ENCODE data around the gene PRRT1.
"Not testable (repeated sequence)": the region's sequence is repeated elsewhere in the genome, so short reads cannot be mapped to it uniquely, and the experiment has no call there.

PRRT1 gene

DNA sequence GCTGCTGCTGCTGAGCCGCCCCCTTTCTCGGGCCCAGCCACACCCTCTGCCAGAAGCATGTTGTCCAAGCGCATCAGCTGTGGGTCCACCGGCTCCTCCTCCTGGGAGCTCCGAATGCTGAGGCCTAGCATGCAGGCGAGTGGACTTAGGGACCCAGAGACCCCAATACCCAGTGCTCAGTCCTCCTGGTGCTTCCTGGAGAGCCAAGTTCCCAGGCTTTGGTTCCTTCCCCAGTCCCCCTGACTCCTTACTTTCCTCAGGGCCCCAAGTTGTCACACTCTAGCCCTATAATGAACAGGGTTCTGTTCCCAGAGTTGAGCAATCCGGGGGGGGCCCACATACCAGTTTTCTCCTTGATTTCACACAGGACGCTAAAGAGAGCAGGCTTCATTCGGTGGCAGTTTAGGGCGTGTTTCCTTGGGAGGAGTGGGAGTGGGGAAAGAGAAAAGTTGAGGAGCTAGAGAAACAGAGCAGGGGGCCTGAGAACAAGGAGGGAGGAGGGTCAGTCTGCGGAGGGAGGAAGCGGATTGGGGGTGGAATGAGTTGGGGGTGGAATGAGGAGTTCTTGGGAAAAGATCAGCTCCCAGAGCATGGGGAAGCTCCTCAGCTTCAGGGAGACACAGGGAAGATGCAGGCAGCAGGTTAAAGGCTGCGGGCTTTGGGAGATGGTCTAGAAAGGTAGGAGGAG, 36.8 kb upstream of the PRRT1 start:
- DNase-seq (ENCODE audit: low read depth in 3 of 3): no peak

DNA sequence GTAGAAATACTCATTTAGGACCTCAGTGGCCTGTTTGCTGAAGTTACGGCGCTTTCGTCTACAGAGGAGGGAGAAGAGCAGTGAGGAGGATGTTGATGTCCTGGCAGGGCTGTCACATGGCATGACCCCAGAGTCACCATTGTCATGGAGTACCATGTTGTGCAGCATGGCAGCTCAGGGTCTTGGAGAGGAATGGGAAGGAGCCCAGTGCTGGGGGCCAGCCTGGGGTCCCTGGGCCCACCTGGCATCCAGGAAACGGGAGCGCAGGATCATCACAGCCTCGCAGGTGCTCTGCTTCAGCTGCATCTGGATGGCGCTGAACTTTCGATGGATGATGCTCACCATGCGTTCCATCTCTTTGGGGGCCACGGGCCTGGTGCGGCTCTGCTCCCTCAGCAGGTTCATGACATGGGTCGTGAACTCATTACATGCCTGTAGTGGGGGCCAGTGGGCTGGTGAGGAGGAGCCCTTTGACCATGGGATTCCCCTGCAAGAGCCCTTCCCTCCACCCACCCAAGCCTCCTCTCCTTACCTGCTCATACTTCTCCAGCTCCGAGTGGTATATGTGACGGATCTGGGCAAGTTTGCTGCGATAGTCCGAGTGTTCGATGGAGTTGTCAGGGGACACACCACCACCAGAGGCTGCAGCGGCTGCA, 36.1 kb upstream of the PRRT1 start:
- not testable (repeated sequence) for DNase-seq (ENCODE audit: low read depth in 3 of 3)

DNA sequence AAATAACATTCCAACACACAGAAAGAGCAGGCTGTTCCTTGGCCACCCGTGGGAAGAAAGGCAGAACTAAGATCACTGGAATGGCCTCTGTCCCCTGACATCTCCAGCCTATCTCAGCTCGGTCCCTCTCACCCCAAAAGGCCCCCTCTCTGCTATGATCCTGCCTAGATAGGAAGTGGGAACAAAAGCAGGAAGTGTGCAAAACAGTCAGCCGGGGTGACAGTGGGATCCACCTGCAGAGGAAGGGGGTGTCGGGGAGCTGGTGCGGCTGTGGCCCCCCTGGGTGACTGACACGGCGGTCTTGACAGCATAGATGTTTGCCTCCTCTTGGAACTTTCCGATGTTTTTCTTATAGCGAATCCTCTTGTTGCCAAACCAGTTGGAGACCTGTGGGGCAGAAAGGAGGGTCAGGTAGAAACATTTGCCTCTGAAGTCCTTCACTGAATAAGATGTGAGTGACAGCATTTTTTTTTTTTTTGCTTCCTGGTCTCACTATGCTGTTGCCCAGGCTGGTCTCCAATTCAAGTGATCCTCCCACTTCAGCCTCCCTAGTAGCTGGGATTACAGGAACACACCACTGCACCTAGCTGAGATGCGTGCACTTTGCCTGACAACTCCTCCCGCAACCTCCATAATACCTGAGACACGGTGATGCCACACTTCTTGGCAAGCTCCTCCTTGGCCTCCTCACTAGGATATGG, 35.4 kb upstream of the PRRT1 start:
- DNase-seq (ENCODE audit: low read depth in 3 of 3): no peak

DNA sequence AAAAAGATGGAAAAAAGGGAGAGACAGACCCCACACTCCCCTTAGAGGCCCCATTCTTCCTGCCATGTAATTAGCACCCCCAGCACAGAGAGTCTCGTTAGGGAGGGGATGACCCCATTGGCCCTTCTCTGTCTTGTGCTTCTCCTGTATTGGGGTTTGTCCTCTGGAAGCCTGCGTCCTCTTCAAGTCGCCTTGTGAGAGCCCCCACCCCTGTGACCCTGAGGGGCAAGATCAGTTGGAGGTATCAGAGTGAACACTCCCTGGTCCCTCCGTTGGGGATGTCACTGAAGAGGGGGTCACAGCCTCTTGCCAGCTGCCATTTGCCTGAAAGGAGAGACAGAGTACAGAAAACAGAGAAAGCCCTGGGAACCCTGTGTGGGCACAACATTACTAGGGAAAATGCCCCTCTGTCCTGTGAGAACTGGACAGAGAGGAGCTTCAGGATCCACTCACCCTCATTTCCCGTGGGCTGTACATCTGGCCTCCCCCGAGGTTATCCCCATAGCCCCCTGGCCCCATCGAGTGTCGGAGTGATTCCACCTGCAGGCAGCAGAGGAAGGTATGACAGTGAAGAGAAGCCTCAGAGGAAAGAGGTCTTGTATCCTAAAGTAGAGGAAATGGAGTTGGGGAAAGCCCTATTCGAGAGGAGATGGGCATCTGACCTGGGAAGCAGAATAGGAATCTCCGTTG, 34.6 kb upstream of the PRRT1 start:
- not testable (repeated sequence) for DNase-seq (ENCODE audit: low read depth in 3 of 3)

DNA sequence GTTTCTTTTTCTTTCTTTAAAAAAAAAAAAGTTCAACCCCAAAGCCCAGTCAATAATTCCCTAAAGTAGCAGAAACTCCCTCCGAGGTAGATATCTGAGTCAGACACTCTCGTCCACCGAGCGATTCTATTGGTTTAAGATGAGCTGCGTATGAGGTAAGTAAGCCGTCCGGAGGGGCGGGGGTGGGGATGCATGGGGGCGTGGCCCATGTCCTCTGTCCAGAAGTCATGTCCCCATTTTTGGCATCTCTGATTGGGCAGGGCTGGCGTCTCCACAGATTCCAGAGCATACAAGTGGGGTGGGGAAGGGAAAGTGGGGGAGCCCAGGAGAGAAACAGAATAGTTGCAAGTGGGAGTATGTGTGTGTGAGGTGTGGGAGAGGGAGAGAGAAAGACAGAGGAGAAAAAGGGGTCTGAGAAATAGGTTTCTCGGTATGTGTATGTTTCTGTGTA, 34.0 kb upstream of the PRRT1 start:
- DNase-seq (ENCODE audit: low read depth in 3 of 3): peak in 1 of 3 experiments; percentile 70

DNA sequence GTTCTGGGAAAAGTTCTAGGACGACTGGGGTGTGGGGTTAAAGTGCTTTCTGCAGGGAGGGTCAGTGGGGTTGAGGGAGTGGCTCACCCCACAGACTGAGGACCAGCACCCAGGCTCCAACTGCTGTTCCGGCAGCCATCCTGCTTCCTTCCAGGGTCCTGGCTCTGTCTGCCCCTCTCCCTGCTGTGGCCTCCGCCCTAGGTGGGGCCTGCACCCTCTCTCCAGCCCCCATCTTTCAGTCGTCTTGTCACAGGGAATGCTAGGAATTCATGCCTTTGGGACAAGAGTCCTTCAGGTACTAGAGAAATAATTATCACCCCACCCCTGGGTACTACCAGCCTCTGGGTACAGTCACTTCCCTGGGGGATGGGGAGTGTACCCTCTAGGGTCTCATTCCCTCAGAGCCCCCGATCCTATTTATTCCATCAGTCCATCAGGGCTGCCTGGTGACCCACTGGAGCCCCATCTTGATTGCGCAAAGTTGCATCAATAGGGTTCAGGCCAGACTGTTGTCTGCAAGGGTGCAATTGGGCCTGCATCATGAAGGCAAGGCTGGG, 32.4 kb upstream of the PRRT1 start, which contains the start of gene AGER:
Gene AGER, minus strand, starts transcription at position 170 of the 557 bp plus-strand sequence. Its CDS starts 31 bp downstream, at position 139.
- DNase-seq (ENCODE audit: low read depth in 3 of 3): no peak

DNA sequence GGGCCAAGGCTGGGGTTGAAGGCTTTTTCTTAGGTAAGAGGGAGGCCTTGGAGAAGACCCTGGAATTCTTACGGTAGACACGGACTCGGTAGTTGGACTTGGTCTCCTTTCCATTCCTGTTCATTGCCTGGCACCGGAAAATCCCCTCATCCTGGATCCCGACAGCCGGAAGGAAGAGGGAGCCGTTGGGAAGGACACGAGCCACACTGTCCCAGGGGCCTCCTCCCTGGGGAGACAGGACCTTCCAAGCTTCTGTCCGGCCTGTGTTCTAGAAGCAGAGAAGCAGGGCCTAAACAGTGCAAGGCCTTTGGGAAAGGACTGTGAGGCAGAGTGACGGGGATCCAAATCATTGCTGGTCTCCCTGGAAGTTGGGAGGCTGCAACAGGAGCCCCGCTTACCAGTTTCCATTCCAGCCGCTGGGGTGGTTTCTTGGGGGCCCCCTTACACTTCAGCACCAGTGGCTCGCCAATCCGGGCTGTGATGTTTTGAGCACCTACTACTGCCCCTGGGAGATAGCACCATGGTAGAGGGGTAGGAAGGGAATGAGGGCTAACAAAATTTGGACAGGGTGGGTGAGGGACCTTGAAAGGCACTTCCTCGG, 31.8 kb upstream of the PRRT1 start:
- no peak for DNase-seq (ENCODE audit: low read depth in 3 of 3)

DNA sequence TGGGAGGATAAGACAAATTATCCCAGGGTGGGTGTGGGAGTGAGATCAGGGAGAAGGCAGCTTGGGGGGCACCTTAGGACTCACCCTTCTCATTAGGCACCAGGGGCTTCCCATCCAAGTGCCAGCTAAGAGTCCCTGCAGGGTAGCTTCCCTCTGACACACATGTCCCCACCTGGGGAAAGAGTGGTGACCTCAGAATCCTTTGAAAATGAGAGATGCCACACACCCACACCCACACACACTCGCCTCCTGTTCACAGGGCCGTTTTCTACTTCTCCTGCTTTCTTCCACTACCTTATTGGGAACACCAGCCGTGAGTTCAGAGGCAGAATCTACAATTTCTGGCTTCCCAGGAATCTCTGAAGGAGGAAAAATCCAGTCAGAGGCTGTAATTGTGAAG, 31.3 kb upstream of the PRRT1 start:
- no peak for DNase-seq (ENCODE audit: low read depth in 3 of 3)

DNA sequence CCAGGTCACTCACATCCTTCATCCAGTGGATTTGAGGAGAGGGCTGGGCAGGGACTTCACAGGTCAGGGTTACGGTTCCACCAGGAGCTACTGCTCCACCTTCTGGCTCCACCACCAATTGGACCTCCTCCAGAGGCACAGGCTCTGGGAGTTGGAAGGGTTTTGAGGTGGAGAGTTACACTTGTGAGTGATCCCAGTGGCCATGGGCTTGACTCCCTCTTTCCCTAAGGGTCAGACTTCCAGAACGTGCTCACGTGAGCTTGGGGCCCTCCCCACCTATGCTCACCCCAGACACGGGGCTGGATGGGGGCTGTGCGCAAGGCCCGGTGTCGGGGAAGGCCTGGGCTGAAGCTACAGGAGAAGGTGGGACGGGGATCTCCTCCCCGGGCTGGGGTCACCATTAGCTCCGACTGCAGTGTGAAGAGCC, 30.8 kb upstream of the PRRT1 start:
- no peak for DNase-seq (ENCODE audit: low read depth in 3 of 3)

DNA sequence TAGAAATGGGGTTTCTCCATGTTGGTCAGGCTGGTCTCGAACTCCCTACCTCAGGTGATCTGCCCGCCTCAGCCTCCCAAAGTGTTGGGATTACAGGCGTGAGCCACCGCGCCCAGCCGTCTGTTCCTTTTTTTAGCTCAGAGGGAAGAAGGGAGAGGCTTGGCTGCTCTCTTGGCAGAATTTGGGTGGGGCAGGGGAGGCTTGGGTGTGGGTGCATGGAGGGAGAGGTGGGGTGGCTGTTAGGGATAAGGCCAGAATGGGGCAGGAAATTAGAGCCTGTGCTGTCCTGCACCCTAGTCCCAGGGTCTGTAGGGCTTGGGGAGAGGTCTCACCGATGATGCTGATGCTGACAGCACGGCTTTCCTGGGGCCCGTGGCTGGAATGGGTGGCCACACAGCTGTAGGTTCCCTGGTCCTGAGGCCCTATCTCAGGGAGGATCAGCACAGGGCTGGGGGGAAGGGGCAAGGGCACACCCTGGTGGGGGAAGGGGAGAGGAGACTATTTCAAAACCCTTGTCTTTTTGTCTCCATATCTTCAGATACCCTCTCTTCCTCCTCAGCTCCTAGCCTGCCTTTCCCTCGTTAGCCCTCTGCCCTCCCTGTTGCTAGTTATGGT, 30.3 kb upstream of the PRRT1 start:
- no peak for DNase-seq (ENCODE audit: low read depth in 3 of 3)

DNA sequence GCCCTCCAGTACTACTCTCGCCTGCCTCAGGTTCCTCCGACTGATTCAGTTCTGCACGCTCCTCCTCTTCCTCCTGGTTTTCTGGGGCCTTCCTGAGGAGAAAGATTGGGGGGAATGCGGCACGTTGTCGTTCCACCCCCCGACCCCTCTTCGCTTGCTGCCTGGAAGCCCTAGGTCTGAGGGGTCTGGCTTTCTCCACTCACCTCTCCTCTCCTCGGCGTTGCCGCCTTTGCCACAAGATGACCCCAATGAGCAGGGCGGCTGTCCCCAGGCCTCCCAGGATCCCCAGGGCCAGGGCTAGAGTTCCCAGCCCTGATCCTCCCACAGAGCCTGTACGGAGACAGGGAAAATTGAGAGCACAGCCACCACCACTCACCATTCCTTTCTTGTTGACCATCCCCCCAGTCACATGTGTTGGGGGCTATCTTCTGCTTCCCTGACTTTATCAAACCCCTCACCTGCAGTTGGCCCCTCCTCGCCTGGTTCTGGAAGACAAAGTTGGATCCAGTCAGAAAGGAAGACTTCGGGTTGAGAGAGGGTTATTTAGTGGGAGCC, 29.5 kb upstream of the PRRT1 start:
- DNase-seq (ENCODE audit: low read depth in 3 of 3): no peak

DNA sequence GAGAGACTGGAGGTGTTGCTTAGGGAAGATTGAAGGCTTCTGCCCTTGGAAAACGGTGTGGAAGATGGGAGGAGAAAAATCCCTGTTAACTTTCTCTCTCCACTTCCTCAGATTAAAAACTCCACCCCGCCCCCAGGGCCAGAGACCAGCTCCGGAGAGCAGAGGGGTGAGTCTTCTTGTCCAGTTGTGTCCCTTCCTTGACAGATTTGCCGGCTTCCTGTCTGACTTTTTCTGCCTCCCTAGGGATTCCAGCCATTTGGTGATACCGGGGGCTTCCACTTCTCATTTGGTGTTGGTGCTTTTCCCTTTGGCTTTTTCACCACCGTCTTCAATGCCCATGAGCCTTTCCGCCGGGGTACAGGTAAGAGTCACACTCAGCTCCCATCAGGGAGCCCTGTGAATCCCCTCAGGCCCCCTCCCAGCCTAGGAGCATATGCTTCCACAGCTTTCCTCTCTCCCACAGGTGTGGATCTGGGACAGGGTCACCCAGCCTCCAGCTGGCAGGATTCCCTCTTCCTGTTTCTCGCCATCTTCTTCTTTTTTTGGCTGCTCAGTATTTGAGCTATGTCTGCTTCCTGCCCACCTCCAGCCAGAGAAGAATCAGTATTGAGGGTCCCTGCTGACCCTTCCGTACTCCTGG, 28.1 kb upstream of the PRRT1 start:
- no peak for DNase-seq (ENCODE audit: low read depth in 3 of 3)

DNA sequence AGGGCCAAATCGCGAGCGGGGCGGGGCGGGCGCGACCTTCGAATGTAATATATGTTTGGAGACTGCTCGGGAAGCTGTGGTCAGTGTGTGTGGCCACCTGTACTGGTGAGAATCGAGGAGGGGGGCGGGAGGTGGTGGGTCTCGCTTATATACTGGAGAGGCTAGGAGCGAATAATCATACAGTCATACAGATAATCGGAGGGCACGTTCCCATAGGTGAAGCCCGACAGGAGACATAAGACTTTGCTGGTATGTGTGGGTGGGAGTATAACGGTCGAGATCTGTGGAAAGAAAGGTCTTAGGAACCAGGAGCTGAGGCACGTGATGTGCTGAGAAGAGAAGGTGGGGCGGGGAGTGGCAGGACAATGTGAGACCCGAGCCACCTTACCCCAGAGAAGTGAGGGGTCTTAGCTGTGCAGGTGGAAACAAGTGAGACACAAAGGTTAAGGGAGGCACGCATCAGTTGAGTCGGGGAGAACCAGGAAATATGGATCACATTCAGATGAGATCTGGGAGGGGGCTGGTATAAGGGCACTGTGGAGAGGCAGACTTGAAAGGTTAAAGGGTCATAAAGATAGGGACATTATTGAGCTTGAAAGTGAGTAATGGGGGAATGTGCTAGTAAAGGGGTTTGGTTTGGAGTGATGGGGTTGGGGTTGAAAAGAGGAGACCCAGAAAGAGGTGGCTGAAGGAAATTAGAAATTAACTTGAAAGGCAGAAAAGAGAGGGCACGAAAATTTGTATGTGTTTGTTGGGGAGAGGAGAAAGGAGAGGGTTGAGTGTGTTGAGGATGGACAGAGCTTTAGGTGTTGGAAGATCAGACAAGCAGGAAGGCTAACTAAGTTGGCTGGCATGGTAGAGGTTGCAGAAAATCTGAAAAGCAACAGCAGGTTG, 27.1 kb upstream of the PRRT1 start:
- DNase-seq (ENCODE audit: low read depth in 3 of 3): no peak

DNA sequence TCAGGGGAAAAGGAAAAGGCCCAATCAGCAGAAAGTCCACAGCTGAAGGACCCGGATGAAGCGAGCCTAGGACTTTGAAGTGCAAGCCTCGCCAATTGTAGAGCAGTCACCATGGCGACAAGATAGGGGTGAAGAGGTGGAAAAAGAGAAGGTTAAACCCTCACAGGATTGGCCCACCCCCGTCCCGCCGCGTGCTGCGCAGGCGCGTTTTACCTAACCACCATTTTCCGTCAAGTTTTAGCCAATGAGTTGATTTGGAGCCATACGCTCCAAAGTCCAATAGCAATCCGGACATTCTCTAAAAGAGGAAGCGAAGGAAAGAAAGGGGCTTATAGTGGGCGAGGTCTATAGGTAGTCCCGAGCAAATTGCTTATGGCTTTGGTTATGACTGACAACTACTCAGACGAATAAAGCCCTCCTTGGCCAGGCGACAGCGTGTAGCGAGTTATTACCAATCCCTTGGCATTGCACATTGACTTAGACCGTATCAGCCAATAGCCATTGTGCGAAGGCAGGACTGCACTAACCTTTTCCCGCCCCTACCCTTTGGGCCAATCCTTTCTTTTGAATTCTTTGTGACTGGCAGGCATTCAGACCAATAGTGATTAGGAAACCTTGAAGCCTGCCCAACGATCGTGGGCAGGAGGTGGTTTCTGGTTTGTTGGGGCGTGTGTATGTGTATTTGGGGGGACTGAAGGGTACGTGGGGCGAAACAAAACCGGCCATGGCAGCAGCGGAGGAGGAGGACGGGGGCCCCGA, 26.2 kb upstream of the PRRT1 start, which contains the start of gene RNF5:
Gene RNF5, plus strand, starts transcription at position 618 of the 759 bp plus-strand sequence. Its CDS starts 107 bp downstream, at position 725.
- DNase-seq (ENCODE audit: low read depth in 3 of 3): peak; percentile 81 to 92 (median 88)

DNA sequence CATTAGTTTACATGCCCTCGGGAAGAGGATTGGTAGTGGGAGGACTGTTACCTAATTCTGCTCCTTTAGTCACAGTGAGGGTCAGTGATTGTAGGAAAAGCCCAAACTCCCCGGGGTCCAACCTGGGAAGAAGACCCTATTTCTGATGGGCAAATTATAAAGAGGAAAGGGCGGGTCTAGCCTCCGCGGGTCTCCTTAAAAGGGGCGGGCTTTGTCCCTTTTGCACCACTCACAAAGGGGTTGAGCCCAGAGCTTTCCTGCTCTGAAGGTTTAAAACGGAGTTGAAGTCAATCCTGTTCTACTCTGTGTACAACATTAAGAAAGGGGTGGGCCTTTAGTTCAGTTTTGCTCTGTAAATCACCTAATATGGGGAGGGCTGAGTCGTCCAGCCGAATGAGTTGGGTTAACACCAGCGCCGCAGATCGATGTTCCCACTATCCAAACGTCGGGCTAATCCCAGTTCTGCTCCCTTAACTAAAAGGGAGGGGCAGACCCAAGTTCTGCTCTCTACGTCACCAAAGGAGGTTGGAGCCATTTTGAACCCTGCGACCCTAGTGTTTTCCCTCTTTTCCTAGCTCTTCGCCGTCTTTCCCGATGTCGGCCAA, 25.5 kb upstream of the PRRT1 start:
- DNase-seq (ENCODE audit: low read depth in 3 of 3): no peak

DNA sequence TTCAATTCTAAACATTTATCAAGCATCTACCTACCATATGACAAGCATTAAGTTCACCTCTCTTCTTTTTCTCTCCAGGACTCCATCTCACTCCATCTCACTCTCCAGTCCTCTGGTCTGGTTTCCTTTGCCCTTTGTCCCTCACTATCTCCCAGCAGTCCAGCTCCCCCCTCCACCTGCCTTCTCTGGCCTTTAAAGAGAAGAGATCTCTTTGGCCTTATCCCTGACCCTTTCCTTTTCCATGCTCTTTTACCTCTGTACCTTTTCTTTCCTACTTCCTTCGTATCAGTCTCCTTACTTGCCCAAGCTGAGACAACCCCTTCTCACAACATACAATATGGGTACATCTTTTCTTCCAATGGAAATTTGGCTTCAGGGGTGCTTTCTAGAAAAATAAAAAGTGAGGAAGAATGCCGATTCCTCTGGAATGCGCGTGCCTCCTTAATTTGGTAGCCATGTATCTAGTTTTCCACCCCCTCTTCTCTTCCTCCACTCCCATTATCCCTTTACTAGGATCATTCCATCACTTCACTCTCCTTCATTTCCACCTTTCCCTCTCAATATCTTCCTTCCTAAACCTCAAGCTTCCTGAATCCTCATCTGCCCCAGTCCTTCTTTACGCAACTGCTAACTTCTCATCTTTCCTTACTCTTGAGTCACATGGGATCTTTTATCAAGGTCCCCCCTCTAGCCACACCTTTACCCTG, 24.9 kb upstream of the PRRT1 start:
- DNase-seq (ENCODE audit: low read depth in 3 of 3): no peak

All from stimulated activated CD4-positive, alpha-beta T cell treated with anti-CD3 and anti-CD28 coated beads, TNF-alpha, amount 100 ng/mL, for 24 hours (primary cell).